Stimulated activated CD4-positive, alpha-beta T cell treated with anti-CD3 and anti-CD28 coated beads, Interleukin-4, amount 100 ng/mL, for 4 hours (primary cell): ENCODE data around the gene SLC26A3.

Experiments
- DNase-seq, 2 experiments: peaks; one replicate each; pipeline ENCODE4 v3.0.0-alpha.2; 2020

SLC26A3 gene

DNA sequence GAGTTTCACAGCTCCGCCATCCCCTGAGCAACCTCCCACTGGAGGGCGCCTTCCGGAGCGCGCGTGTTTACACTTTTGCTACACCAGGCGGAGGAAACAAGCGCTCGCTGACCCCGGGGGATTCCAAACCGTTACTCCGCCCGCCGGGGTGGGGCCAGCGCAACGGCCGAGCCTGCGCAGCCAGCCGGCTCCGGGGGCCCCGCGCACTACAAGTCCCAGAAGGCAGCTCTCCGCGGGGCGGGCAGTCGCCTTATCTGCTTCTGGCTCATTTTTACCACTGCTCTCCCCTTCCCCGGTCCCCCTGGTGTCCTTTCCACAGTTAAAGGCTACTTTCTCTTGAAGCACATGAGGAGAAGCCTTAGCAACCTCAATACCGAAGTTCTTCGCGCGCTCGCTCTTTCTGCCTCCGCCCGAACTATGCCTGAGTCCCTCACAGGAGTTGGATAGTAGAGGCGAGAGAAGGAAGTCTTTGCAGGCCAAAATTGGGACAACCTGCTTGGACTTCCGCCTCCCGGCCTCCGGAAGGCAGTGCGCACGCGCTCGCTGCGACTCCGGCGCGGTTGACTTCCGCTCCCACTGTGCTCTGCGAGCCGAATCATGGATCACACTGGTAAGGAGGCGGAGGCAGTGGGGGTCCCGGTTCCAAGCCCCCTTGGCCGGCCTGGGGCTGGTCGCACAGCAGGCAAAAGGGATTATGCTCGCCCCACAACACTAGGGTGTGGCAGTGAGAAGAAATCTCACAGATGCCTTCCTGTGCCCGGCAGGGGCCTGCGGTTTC is 59.3 kb downstream of the SLC26A3 start, which contains the start of gene CBLL1:
Gene CBLL1 (plus strand): TSS at position 576 of the 778 bp plus-strand sequence. CDS start 22 bp downstream, at position 598.
- peak; percentile 98 for DNase-seq

DNA sequence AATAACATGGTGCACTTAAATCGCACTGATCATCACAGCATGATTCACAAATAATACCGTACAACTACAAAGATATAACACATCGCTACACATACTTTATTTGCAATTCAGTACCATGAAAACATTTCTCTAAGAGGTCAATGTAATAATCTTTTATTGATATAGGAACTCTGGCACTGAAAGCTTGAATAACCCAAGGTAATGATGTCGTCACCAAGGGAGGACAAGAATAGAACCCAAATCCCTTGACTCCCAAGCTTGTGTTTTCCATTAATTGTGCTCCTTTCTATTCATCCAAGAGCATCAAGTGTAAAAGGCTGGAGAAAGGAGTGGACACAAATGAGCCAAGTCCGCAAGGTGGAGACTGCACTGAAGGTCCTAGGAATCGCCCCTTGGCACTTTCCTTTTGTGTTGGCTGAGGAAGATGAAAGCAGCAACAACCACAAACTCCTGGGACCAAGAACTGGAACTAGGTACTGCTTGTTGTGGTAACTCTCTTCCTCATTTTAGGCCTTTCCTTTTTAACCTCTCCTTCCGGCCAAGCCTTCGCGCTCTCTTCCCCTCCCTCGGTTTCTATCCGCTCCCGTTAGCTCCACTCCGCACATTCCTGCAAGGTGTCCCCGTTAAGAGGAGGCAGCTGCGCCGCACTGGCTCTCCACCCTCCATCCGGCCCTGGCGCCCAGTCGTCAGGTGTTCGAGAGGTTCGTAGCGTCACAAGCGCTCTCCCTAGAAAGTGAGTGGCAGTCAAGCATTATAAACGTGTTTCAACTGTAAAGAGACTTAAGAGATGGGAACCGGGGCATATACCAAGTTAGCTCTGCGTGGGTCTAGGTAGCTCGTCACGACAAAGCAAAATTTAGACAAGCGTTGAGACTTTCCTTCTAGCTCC is 60.1 kb downstream of the SLC26A3 start:
- peak in 1 of 2 experiments; percentile 48 for DNase-seq

DNA sequence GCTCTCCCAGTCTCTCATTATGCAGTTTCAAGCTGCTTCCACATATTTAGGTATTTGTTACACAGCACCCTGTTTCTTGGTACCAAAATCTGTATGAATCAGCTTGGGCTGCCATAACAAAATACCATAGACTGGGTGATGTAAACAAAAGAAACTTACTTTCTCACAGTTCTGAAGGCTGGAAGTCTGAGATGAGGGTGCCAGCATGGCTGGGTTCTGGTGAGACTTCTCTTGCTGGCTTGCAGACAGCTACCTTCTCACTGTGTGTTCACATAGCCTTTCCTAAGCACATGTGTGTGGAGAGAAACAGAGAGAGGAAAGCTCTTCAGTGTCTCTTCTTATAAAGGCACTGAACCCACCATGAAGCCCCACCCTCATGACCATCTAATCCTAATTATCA is 74.7 kb downstream of the SLC26A3 start:
- DNase-seq = no peak

DNA sequence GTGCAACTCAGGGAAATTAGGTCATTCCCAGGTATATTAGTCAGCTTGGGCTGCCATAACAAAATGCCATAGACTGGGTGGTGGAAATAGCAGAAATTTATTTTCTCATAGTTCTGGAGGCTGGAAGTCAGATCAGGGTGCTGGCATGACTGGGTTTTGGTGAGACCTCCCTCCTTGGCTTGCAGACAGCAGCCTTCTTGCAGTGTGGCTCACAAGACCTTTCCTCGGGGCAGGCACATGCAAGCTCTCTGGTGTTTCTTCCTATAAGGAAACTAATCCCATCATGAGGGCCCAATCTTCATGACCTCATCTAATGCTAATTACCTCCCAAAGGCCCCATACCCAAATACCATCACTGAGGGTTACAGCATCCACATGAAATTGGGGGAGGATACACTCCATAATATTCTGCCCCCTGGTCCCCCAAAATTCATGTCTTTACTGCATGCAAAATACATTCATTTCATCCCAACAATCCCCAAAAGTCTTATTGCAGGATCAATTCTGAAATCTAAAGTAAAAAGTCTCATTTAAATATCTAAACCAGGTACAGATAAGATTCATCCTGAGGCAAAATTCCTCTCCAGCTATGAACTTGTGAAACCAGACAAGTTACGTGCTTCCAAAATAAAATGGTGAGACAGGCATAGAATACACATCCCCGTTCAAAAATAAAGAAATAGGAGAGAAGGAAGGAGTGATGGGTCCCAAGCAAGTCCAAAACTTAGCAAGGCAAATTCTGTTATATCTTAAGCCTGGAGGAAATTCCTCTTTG is 76.5 kb downstream of the SLC26A3 start:
- DNase-seq = no peak

DNA sequence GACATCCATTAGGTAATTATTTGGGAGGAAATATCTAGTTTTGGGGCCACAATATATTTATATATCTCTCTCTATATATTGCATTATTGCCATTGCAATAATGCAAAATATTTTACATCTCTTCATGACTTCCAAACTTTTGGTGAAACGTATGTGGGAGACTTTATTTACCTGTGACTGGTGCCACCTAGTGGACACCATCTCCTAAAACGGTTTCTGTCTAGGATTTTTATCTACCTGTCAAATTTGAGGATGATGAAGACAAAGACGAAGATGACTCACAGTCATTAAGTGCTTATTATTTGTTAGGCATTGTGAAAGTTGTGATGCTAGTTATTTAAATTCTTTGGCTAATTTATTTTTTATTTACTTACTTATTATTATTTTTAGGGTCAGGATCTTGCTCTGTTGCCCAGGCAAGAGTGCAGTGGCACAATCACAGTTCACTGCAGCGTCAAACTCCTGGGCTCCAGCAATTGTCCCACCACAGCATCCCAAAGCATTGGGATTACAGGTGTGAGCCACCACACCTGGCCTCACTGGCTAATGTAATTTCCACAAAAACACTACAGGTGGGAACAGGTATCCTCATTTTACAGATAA is 77.8 kb downstream of the SLC26A3 start:
- DNase-seq = peak; percentile 24 to 37

DNA sequence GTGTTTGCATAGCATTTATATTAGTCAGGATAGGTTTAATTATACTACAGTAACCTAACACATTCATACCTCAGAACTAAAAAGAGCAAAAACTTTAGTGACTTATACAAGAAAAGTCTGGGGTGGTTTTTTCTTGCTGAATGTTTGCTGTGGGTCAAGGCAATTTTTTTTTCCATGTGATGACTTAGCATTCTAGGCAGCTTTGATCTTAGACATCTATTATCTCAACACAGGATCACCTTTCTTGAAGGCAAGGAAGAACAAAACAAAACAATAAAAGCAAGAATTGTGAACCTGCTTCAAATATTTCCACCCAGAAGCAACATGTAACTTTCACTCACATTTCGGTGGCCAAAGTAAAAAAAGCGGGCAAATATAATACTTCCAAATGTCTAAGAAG is 79.8 kb downstream of the SLC26A3 start:
- DNase-seq = no peak

DNA sequence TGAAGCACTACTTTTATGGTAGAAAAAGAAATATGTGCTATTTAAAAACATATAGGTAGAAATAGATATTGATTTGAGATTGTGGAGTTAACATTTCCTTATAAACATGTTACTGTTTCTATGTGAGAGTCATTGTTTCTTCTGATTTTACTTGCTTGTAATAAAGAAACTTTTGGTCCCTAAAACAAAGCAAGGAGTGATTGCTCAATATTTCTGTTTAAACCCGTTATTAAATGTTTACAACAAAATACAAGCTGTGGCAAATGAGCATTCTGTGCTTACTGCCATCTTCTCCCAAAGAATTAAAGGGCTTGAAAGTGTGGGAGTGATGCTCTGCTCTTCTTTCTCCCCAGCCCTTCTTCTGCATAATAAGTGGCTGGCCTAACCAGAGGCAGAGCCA is 81.7 kb downstream of the SLC26A3 start:
- no peak for DNase-seq

DNA sequence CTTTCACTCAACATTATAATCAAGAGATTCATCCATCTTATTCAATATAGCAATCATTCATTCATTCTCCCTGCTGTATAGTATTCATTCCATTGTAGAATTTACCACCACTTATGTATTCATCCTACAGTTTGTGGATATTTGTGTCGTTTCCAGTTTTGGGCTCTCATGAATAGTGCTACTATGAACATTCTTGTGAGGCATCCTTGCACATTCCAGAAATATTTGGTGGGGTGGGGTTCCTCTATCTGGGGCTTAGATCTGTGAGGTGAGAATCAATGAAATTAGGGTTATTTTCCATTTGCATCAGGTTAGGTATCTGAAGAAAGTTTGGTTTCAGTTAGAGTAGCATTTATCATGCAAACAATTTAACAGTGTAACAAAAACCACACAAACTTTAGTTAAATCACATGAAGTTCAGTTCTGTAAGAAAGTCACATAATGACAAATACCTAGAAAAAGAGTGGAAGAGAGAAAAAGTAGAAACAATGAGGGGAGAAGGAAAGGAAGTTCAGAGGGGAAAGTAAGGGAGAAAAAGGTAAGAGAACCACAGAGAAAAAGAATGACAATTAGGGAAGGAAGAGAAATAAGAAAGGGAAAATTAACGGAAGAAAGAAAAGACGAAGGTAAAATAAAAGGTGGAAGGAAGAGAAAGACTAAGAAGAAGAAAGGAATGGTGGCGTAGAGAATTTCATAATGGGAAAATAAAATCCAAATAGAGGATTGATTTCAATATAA is 84.4 kb downstream of the SLC26A3 start:
- no peak for DNase-seq

DNA sequence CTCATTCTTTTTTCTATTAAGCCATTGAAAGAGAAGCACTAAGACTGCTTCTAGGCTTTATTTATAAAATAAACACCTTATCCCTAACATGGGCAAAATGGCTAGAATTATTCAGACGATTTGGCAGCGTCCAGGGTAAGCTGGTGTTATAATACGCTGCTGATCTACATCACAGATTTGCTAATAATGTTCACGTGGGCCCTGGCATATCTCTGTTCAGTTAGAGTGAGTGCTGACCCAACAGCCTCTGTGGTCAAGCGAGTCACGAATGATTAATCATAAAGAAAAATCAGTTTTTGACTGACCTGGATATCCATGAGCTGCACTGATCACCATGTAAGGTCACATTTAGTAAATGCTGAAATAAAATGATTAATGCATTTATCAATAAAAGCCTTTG is 87.5 kb downstream of the SLC26A3 start:
- no peak for DNase-seq
